HepG2 (cell line): ENCODE data around the gene PRKAR2B. TPM values are rescaled to one million over a fixed set of nuclear protein-coding genes. Genes with fewer than 3 reads are reported as not detected.

Source experiments
- ATAC-seq: fragments of 200-7000 bp; cut with Tn5 transposase; 3 replicates; pipeline ENCODE4 v1.9.1; 2020; ENCODE audit warnings: mild to moderate bottlenecking, moderate library complexity
- BruUV-seq: library from RNA; stranded (reverse); fragments of 400-500 nt; replicated peaks from 2 replicates; lab custom pipeline; 2021; lab: Mats Ljungman, UMichigan
- CTCF ChIA-PET: fragments of 300-600 bp; formaldehyde crosslinking; extraction: SDS; loops from one replicate; lab custom pipeline; 2021; ENCODE audit warnings: low total read pairs, inconsistent platforms, low intra/inter-chr PET ratio; lab: Yijun Ruan, JAX
- POLR2A ChIA-PET: fragments of 350-600 bp; sonication (Branson Sonifier 250); formaldehyde crosslinking; loops from one replicate; lab custom pipeline; 2020; ENCODE audit warnings: antibody characterized with exemption, inconsistent platforms; lab: Yijun Ruan, JAX
- DNase-seq: peaks from one replicate; pipeline ENCODE4 v3.0.0-alpha.2; 2015; ENCODE audit warnings: low spot score
- FAIRE-seq: peaks from 3 replicates; lab custom pipeline; 2011; peaks lifted over from hg19 to GRCh38; lab: Jason Lieb, UNC
- H2AFZ ChIP-seq: one replicate; pipeline ENCODE4 v1.6.1; 2011; ENCODE audit warnings: low read length, inconsistent platforms
- H3K27ac ChIP-seq: fragments of 300-600 bp; 3 replicates; pipeline ENCODE4 v1.8.0; 2011; ENCODE audit warnings: mixed run types, mild to moderate bottlenecking, mixed read lengths, low read length, inconsistent platforms; ENCODE audit not compliant: insufficient read depth; ENCODE audit errors: extremely low read length
- H3K27me3 ChIP-seq, 2 experiments: fragments of 200-600 bp in 1 of 2; 2 replicates in 1 of 2; 3 replicates in 1 of 2; pipeline versions ENCODE4 v1.6.0 to v1.8.0; 2011; ENCODE audit warnings: low read length in 2 of 2, mild to moderate bottlenecking in 2 of 2, moderate library complexity in 2 of 2, inconsistent platforms in 1 of 2; ENCODE audit not compliant: insufficient read depth in 2 of 2, control insufficient read depth in 1 of 2
- H3K36me3 ChIP-seq, 2 experiments: fragments of 200-600 bp in 1 of 2; replicated peaks in 1 of 2; 2 replicates in 1 of 2; 3 replicates in 1 of 2; pipeline versions ENCODE4 v1.5.1 to v1.8.0; 2011; ENCODE audit warnings: low read length in 2 of 2, inconsistent platforms in 1 of 2; ENCODE audit not compliant: insufficient read depth in 2 of 2, control insufficient read depth in 1 of 2
- H3K4me1 ChIP-seq: 2 replicates; pipeline ENCODE4 v1.5.1; 2012; ENCODE audit warnings: low read length, inconsistent platforms; ENCODE audit not compliant: insufficient read depth
- H3K4me2 ChIP-seq: 2 replicates; pipeline ENCODE4 v1.6.0; 2011; ENCODE audit warnings: low read depth, low read length, inconsistent platforms
- H3K4me3 ChIP-seq, 3 experiments: fragments of 200-600 bp in 1 of 3; sonication (generic), shearing (Covaris generic) in 1 of 3; replicated peaks in 1 of 3; 2 replicates each; pipeline ENCODE4 v1.5.1; 2011 to 2016; ENCODE audit warnings: low read length in 3 of 3, inconsistent platforms in 2 of 3, low read depth in 2 of 3, mild to moderate bottlenecking in 2 of 3, control low read depth in 1 of 3, mixed read lengths in 1 of 3; ENCODE audit not compliant: insufficient read depth in 1 of 3
- H3K79me2 ChIP-seq: one replicate; pipeline ENCODE4 v1.6.1; 2011; ENCODE audit warnings: low read length, inconsistent platforms; ENCODE audit not compliant: insufficient read depth
- H3K9ac ChIP-seq: 2 replicates; pipeline ENCODE4 v1.6.0; 2011; ENCODE audit warnings: mild to moderate bottlenecking, low read depth, low read length, inconsistent platforms; ENCODE audit not compliant: insufficient read depth
- H3K9me3 ChIP-seq: 2 replicates; pipeline ENCODE4 v1.5.1; 2012; ENCODE audit warnings: mild to moderate bottlenecking, low read length
- H4K20me1 ChIP-seq: 2 replicates; pipeline ENCODE4 v1.6.0; 2011; ENCODE audit warnings: inconsistent platforms, mild to moderate bottlenecking, low read length, moderate library complexity; ENCODE audit not compliant: insufficient read depth
- CBX1 ChIP-seq: IDR thresholded peaks from one replicate; pipeline ENCODE4 v1.6.1; 2016; ENCODE audit warnings: antibody characterized with exemption, low read depth
- CEBPB ChIP-seq: IDR thresholded peaks from 2 replicates; pipeline ENCODE4 v1.6.1; 2011; ENCODE audit warnings: low read depth, low read length, improper control_type of control experiment, borderline replicate concordance
- FLYWCH1 ChIP-seq: sonication (generic); formaldehyde crosslinking; IDR thresholded peaks from 2 replicates; pipeline ENCODE4 v1.8.1; 2023; ENCODE audit warnings: mild to moderate bottlenecking, missing genetic modification reagents
- MAFG ChIP-seq: sonication (generic); formaldehyde crosslinking; IDR thresholded peaks from 2 replicates; pipeline ENCODE4 v1.5.1; 2020; ENCODE audit warnings: mild to moderate bottlenecking, missing genetic modification reagents
- NR2F1 ChIP-seq, 2 experiments: fragments of 450-650 bp in 1 of 2; formaldehyde crosslinking in 1 of 2; IDR thresholded peaks; 2 replicates each; pipeline versions ENCODE4 v1.5.0 to v1.6.1; 2016 to 2020; ENCODE audit warnings: mild to moderate bottlenecking in 1 of 2, missing compliant biosample characterization in 1 of 2, missing genetic modification reagents in 1 of 2, moderate library complexity in 1 of 2
- ONECUT2 ChIP-seq: sonication (generic); formaldehyde crosslinking; IDR thresholded peaks from 2 replicates; pipeline ENCODE4 v1.4.0; 2020; ENCODE audit warnings: missing genetic modification reagents
- RXRB ChIP-seq: IDR thresholded peaks from 2 replicates; pipeline ENCODE4 v1.6.1; 2016; ENCODE audit warnings: borderline replicate concordance, missing genetic modification reagents, missing compliant biosample characterization
- WIZ ChIP-seq: sonication (generic); formaldehyde crosslinking; IDR thresholded peaks from 2 replicates; pipeline ENCODE4 v1.5.1; 2020; ENCODE audit warnings: mild to moderate bottlenecking, missing genetic modification reagents
- ZNF441 ChIP-seq: sonication (generic); formaldehyde crosslinking; IDR thresholded peaks from 2 replicates; pipeline ENCODE4 v1.7.0; 2021; ENCODE audit warnings: missing genetic modification reagents, borderline replicate concordance
- ZNF646 ChIP-seq: sonication (generic); formaldehyde crosslinking; IDR thresholded peaks from 2 replicates; pipeline ENCODE4 v1.9.0; 2021; ENCODE audit warnings: mild to moderate bottlenecking, missing genetic modification reagents
- ZNF703 ChIP-seq: sonication (generic); formaldehyde crosslinking; IDR thresholded peaks from 2 replicates; pipeline ENCODE4 v1.5.1; 2020; ENCODE audit warnings: missing genetic modification reagents, mild to moderate bottlenecking, moderate library complexity, borderline replicate concordance
- WGBS: methylation state at CpG from one replicate; pipeline ENCODE4 v1.1.6; 2017; ENCODE audit warnings: low lambda C conversion rate; 5-methylcytosine and 5-hydroxymethylcytosine counted together
- in situ Hi-C: cut with HindIII; loops from 2 replicates; pipeline ENCODE4 v1.10.0; 2017; ENCODE audit warnings: low pct_unique_long_range_greater_than_20kb; ENCODE audit not compliant: extremely low pct_ligation_motif_present
- intact Hi-C: fragments of 100-400 bp; cut with micrococcal nuclease; formaldehyde crosslinking; loops from one replicate; pipeline ENCODE4 v1.10.0; 2022; ENCODE audit not compliant: unreplicated experiment
- polyA plus RNA-seq, 8 experiments: library from polyadenylated mRNA; depleted of rRNA in 3 of 8; stranded (reverse) in 7 of 8; unstranded in 1 of 8; fragments of >200 nt; fragmentation: Illumina TruSeq in 4 of 8; extraction: Trizol in 4 of 8; gene quantifications; 2 replicates each; pipeline versions ENCODE4 v1.2.1 to v1.2.3, GENCODE V29; 2011 to 2016; ENCODE audit warnings: low read depth in 4 of 8, missing spikeins in 1 of 8, mixed read lengths in 1 of 8; ENCODE audit not compliant: insufficient read depth in 1 of 8
- total RNA-seq, 5 experiments: library from RNA; depleted of rRNA; stranded (reverse); fragments of >200 nt; fragmentation: Illumina TruSeq; extraction: Trizol; gene quantifications; 2 replicates each; pipeline ENCODE4 v1.2.3, GENCODE V29; 2016; ENCODE audit warnings: low read depth in 1 of 5
- TF ChIP-seq, protein P1 (sequence below): sonication (generic); formaldehyde crosslinking; IDR thresholded peaks from 2 replicates; pipeline ENCODE4 v1.8.1; 2023; ENCODE audit warnings: mild to moderate bottlenecking, moderate library complexity, missing genetic modification reagents
- TF ChIP-seq, protein P2 (sequence below): sonication (generic); formaldehyde crosslinking; IDR thresholded peaks from 2 replicates; pipeline ENCODE4 v1.4.0; 2020; ENCODE audit warnings: missing genetic modification reagents, borderline replicate concordance

PRKAR2B gene
- total and polyA plus RNA-seq, 2 of the 13 experiments (the other 11 are each of a cell fraction or from before 2014, with no cell fraction given): not detected

GRCh38 chr7:107027208-107027607, 17.3 kb upstream of the PRKAR2B start:
- no peak overlapping the region for H3K9ac ChIP-seq
- no peaks in the 10 kb centered on the region for H3K36me3 ChIP-seq
- no TSS peak for BruUV-seq
- H3K4me1 ChIP-seq: no peaks in the 10 kb centered on the region
- CTCF ChIA-PET: no interaction called here
- DNase-seq: no peak
- intact Hi-C loops (no loop called here), in situ Hi-C loops (no loop called here)
- WGBS: 9% methylated on average over 2 of the region's 2 CpGs
- H3K27me3 ChIP-seq: 0 out of 5 replicates have a peak, but pooled peaks cover 0 to 1% of the 10 kb centered on the region in 2 experiments
- POLR2A ChIA-PET: no interaction called here
- no peaks in the 10 kb centered on the region for H4K20me1 ChIP-seq
- TF ChIP-seq MAFG (CRISPR knock-in tag) (no peak), FLYWCH1 (CRISPR knock-in tag) (no peak), CEBPB (no peak), ONECUT2 (CRISPR knock-in tag) (no peak), NR2F1 (CRISPR knock-in tag; IDR thresholded peaks at IDR 0.05) (no peak), RXRB (no peak), ZNF441 (CRISPR knock-in tag) (no peak), CBX1 (no peak), ZNF646 (CRISPR knock-in tag) (no peak), WIZ (CRISPR knock-in tag) (no peak), ZNF703 (CRISPR knock-in tag) (no peak)
- TF ChIP-seq, protein P1, sequence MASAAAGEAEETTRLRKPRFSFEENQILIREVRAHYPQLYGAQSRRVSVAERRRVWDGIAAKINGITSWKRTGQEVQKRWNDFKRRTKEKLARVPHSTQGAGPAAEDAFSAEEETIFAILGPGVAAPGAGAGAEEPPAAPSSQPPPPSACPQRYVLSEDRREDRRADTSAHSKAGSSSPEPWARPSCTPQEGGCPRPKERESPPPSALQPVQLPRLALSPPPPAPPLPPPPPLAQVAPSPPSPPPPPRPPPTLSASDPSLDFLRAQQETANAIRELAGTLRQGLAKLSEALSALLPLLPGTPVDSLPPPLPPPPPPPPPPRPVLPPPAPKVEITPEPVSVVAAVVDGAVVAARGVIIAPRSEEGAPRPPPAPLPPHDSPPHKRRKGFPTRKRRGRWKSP (CRISPR knock-in tag): no peak
- TF ChIP-seq, protein P2, sequence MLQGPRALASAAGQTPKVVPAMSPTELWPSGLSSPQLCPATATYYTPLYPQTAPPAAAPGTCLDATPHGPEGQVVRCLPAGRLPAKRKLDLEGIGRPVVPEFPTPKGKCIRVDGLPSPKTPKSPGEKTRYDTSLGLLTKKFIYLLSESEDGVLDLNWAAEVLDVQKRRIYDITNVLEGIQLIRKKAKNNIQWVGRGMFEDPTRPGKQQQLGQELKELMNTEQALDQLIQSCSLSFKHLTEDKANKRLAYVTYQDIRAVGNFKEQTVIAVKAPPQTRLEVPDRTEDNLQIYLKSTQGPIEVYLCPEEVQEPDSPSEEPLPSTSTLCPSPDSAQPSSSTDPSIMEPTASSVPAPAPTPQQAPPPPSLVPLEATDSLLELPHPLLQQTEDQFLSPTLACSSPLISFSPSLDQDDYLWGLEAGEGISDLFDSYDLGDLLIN: no peak
- TF ChIP-seq, all 625 proteins: peak for 0
- FAIRE-seq (no peak), ATAC-seq (no peak)
- H3K27ac ChIP-seq: no peak overlapping the region
- H3K9me3 ChIP-seq: no peaks in the 10 kb centered on the region
- H3K79me2 ChIP-seq: no peaks in the 10 kb centered on the region
- no peak overlapping the region for H3K4me3 ChIP-seq
- no peak overlapping the region for H2AFZ ChIP-seq
- H3K4me2 ChIP-seq: no peak overlapping the region
